ENCODE measurements around the gene TPM3. TPM values are rescaled to one million over a fixed set of nuclear protein-coding genes. Genes with fewer than 3 reads are reported as not detected.

Gene TPM3
- total RNA-seq, 1 experiment from 2014 or later = 545 TPM

DNA sequence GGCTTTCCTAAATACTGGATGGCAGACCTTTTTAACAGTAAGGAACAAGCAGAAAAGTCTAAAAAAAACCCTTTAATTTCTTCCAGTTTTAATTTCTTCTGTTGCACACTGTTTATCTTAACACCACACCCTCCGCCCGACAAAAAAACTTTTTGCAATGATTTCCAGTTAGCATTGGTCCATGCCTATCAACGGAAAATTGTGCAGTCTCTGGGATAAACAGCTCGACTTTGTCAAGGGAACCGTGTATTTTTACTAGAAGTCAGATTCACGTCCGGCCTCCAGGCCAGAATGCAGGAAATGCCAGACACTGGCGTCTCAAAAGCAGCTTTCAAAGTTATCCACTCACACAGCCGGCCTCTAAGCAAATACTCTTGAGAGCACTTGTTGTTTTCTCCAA is 36.6 kb downstream of the TPM3 start:
- peak; percentile 33 for ATAC-seq

DNA sequence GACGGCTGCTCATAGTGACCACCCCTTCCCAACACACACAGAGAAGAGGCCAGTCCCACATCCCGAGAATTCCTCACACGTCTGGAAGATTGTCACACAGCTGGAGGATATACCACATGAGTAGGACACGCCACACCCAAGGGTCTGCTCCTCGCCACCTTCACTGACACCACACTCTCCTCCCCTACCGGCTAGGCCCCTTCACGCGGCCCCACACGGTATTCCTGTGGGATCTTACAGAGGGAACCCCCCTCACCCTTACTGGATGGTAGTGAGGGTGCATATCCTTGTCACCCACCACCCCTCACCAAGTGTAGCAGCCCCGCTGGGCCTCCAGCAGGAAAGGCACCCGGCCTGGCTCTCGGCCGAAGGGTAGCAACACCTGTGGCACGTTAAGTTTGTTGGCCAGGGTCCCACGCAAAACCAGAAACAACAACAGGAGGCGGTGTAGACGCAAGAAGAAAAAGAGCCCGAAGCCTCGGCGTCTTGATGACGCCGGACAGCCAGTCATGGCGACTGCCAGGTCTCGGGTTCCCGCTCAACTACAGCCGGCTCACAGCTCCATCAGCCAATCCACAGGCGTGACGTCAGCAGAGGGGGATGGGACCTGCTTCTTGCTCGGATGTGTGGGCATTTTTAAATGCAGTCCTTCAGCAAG is 37.2 kb downstream of the TPM3 start, which contains the start of gene NUP210L:
NUP210L (minus strand) TSS at position 540 of the 658 bp plus-strand sequence.
- Histone ChIP-seq H3K9me3 (ENCODE audit: control insufficient read depth, insufficient read depth, low read depth, low read length) (no peaks in the 10 kb centered on the region), H3K27me3 (ENCODE audit: control insufficient read depth, insufficient read depth, low read length) (no peaks in the 10 kb centered on the region), H3K36me3 (ENCODE audit: control insufficient read depth, insufficient read depth, low read length) (peaks cover 7% of the 10 kb centered on the region), H3K27ac (ENCODE audit: low read length) (no peak within 1 kb of the TSS), H3K4me1 (ENCODE audit: control insufficient read depth, insufficient read depth, low read length) (peaks cover 21% of the 10 kb centered on the region), H3K4me3 (ENCODE audit: low read depth in 2 of 2, low read length in 2 of 2) (no peak within 1 kb of the TSS)
- DNase-seq (ENCODE audit: low read depth, low spot score) = no peak
- no TSS peak for BruUV-seq (replicated peaks)
- in situ Hi-C loops (cut with HindIII; ENCODE audit: low pct_unique_long_range_greater_than_20kb, low sequenced_read_pairs) = no loop called here
- peak; percentile 68 for ATAC-seq
- POLR2A ChIA-PET = interaction anchor here (0.5 kb wide), 1 partner anchor 68 kb away, joined by 3 read pairs; no protein-coding TSS in a partner anchor
- CTCF ChIA-PET = no interaction called here
- intact Hi-C loops (cut with micrococcal nuclease; ENCODE audit: unreplicated experiment) = no loop called here
- TF ChIP-seq SIN3A (IDR thresholded peaks at IDR 0.05; ENCODE audit: borderline replicate concordance, insufficient read depth, low read depth, low read length) = no peak
- no peak for TF ChIP-seq POLR2AphosphoS5 (IDR thresholded peaks at IDR 0.05; ENCODE audit: low read depth, low read length)
- TF ChIP-seq, protein P1, sequence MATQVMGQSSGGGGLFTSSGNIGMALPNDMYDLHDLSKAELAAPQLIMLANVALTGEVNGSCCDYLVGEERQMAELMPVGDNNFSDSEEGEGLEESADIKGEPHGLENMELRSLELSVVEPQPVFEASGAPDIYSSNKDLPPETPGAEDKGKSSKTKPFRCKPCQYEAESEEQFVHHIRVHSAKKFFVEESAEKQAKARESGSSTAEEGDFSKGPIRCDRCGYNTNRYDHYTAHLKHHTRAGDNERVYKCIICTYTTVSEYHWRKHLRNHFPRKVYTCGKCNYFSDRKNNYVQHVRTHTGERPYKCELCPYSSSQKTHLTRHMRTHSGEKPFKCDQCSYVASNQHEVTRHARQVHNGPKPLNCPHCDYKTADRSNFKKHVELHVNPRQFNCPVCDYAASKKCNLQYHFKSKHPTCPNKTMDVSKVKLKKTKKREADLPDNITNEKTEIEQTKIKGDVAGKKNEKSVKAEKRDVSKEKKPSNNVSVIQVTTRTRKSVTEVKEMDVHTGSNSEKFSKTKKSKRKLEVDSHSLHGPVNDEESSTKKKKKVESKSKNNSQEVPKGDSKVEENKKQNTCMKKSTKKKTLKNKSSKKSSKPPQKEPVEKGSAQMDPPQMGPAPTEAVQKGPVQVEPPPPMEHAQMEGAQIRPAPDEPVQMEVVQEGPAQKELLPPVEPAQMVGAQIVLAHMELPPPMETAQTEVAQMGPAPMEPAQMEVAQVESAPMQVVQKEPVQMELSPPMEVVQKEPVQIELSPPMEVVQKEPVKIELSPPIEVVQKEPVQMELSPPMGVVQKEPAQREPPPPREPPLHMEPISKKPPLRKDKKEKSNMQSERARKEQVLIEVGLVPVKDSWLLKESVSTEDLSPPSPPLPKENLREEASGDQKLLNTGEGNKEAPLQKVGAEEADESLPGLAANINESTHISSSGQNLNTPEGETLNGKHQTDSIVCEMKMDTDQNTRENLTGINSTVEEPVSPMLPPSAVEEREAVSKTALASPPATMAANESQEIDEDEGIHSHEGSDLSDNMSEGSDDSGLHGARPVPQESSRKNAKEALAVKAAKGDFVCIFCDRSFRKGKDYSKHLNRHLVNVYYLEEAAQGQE (IDR thresholded peaks at IDR 0.05; ENCODE audit: insufficient read depth in 1 of 2, low read depth in 2 of 2, low read length in 1 of 2) = no peak
- TF ChIP-seq TCF7L2 (IDR thresholded peaks at IDR 0.05; ENCODE audit: low read depth, low read length) = no peak
- TF ChIP-seq, protein P2, sequence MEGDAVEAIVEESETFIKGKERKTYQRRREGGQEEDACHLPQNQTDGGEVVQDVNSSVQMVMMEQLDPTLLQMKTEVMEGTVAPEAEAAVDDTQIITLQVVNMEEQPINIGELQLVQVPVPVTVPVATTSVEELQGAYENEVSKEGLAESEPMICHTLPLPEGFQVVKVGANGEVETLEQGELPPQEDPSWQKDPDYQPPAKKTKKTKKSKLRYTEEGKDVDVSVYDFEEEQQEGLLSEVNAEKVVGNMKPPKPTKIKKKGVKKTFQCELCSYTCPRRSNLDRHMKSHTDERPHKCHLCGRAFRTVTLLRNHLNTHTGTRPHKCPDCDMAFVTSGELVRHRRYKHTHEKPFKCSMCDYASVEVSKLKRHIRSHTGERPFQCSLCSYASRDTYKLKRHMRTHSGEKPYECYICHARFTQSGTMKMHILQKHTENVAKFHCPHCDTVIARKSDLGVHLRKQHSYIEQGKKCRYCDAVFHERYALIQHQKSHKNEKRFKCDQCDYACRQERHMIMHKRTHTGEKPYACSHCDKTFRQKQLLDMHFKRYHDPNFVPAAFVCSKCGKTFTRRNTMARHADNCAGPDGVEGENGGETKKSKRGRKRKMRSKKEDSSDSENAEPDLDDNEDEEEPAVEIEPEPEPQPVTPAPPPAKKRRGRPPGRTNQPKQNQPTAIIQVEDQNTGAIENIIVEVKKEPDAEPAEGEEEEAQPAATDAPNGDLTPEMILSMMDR (IDR thresholded peaks at IDR 0.05) = no peak

More for the DNA sequence above, 36.6 kb downstream of the TPM3 start:
- in situ Hi-C loops (cut with HindIII; ENCODE audit: low pct_unique_long_range_greater_than_20kb, low sequenced_read_pairs) (no loop called here), intact Hi-C loops (cut with micrococcal nuclease; ENCODE audit: unreplicated experiment) (no loop called here)
- TF ChIP-seq TCF7L2 (IDR thresholded peaks at IDR 0.05; ENCODE audit: low read depth, low read length) = no peak
- no peak for DNase-seq (ENCODE audit: low read depth, low spot score)
- no TSS peak for BruUV-seq (replicated peaks)
- Histone ChIP-seq H3K4me3 (ENCODE audit: low read depth in 2 of 2, low read length in 2 of 2) (no peak overlapping the region), H3K36me3 (ENCODE audit: control insufficient read depth, insufficient read depth, low read length) (peaks cover 13% of the 10 kb centered on the region), H3K9me3 (ENCODE audit: control insufficient read depth, insufficient read depth, low read depth, low read length) (no peaks in the 10 kb centered on the region; the same call in 1 of the 2 replicates), H3K27me3 (ENCODE audit: control insufficient read depth, insufficient read depth, low read length) (no peaks in the 10 kb centered on the region), H3K27ac (ENCODE audit: low read length) (no peak overlapping the region), H3K4me1 (ENCODE audit: control insufficient read depth, insufficient read depth, low read length) (peaks cover 21% of the 10 kb centered on the region)
- POLR2A ChIA-PET = interaction anchor here (0.5 to 0.7 kb wide), 2 partner anchors 19 to 69 kb away, joined by 3 read pairs; no protein-coding TSS in a partner anchor
- CTCF ChIA-PET = no interaction called here

DNA sequence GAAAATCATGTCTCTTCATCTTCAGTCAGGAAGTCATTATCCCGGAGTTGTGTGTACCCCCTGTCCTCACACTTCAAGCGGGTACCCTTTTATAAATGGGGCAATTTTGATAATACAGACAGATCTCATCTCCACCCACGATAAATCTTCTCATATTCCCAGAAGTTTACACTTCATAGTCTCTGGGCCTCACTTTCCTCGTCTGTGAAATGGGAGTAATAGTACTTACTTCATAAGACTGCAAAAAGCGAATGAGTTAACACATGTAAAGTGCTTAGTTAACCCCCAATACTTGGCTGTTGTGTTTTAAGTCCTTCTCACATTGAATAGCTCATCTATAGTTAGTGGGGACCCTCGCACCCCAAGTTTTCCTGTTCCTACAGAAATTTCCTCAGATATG is 37.8 kb downstream of the TPM3 start:
- CTCF ChIA-PET = no interaction called here
- Histone ChIP-seq H3K27ac (ENCODE audit: low read length) (no peak overlapping the region), H3K27me3 (ENCODE audit: control insufficient read depth, insufficient read depth, low read length) (no peaks in the 10 kb centered on the region), H3K4me3 (ENCODE audit: low read depth in 2 of 2, low read length in 2 of 2) (no peak overlapping the region), H3K9me3 (ENCODE audit: control insufficient read depth, insufficient read depth, low read depth, low read length) (no peaks in the 10 kb centered on the region), H3K4me1 (ENCODE audit: control insufficient read depth, insufficient read depth, low read length) (peaks cover 18% of the 10 kb centered on the region), H3K36me3 (ENCODE audit: control insufficient read depth, insufficient read depth, low read length) (peaks cover under 1% of the 10 kb centered on the region)
- in situ Hi-C loops (cut with HindIII; ENCODE audit: low pct_unique_long_range_greater_than_20kb, low sequenced_read_pairs) (no loop called here), intact Hi-C loops (cut with micrococcal nuclease; ENCODE audit: unreplicated experiment) (no loop called here)
- no peak for TF ChIP-seq SIN3A (IDR thresholded peaks at IDR 0.05; ENCODE audit: borderline replicate concordance, insufficient read depth, low read depth, low read length)
- TF ChIP-seq POLR2AphosphoS5 (IDR thresholded peaks at IDR 0.05; ENCODE audit: low read depth, low read length) = no peak
- no peak for TF ChIP-seq TCF7L2 (IDR thresholded peaks at IDR 0.05; ENCODE audit: low read depth, low read length)
- TF ChIP-seq, protein P2 (IDR thresholded peaks at IDR 0.05) = no peak
- TF ChIP-seq, protein P1 (IDR thresholded peaks at IDR 0.05; ENCODE audit: insufficient read depth in 1 of 2, low read depth in 2 of 2, low read length in 1 of 2) = no peak
- ATAC-seq (no peak), DNase-seq (ENCODE audit: low read depth, low spot score) (no peak)
- POLR2A ChIA-PET = interaction anchor here (0.5 kb wide), 1 partner anchor 167 kb away, joined by 3 read pairs; no protein-coding TSS in a partner anchor
- BruUV-seq (replicated peaks) = no TSS peak
